SH-SY5Y (cell line): ENCODE results near the gene OPN4.

ENCODE experiments used
- GATA2 ChIP-seq: IDR thresholded peaks from 2 replicates; pipeline ENCODE4 v1.6.1; 2011; ENCODE audit warnings: mild to moderate bottlenecking, low read depth, low read length
- GATA3 ChIP-seq: IDR thresholded peaks from 2 replicates; pipeline ENCODE4 v1.6.1; 2011; ENCODE audit warnings: low read depth, mild to moderate bottlenecking, low read length, moderate library complexity

DNA sequence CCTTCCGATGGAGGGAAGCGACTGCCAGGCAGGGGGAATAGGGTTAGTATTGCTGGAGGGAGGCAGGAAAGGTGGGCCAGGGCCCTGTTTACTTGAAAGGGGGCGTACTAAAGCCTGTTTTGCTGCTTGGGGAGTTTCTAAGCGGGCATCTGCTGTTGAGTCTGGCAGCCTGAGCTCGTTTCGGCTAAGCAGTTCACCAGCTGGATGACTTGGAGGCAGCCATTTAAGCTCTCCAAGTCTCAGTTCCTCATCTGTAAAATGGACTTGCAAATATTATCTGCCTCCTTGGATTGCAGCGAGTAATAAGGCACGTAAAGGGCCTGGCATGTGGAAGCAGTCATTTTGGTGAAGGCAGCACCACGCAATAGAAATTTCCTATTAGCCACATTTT lies 58.0 kb downstream of the OPN4 start:
- no peak for TF ChIP-seq GATA2
- TF ChIP-seq GATA3: no peak
